Astrocyte of the cerebellum (primary cell): ENCODE measurements around the gene SSBP1.

Source experiments
- DNase-seq: peaks from one replicate; pipeline ENCODE4 v3.0.0-alpha.2; 2011; ENCODE audit warnings: low read depth
- H3K4me3 ChIP-seq: 2 replicates; pipeline ENCODE4 v1.5.1; 2011; ENCODE audit warnings: mild to moderate bottlenecking, low read depth, low read length, moderate library complexity
- CTCF ChIP-seq: IDR thresholded peaks from 2 replicates; pipeline ENCODE4 v1.5.1; 2012; ENCODE audit warnings: low read length, low read depth, moderate library complexity, mild to moderate bottlenecking; ENCODE audit errors: missing control alignments
- in situ Hi-C: cut with HindIII; loops from 2 replicates; pipeline ENCODE4 v1.10.0; 2017; ENCODE audit warnings: low sequenced_read_pairs

SSBP1 gene

GRCh38 chr7:141696348-141696747, 41.8 kb upstream of the SSBP1 start:
- no peak for DNase-seq
- no peak overlapping the region for H3K4me3 ChIP-seq
- no peak for TF ChIP-seq CTCF
- in situ Hi-C loops: no loop called here

GRCh38 chr7:141697211-141697871, 40.8 kb upstream of the SSBP1 start:
- DNase-seq: peak; percentile 76
- no peak overlapping the region for H3K4me3 ChIP-seq
- TF ChIP-seq CTCF: no peak
- in situ Hi-C loops: no loop called here

GRCh38 chr7:141698247-141699015, 39.7 kb upstream of the SSBP1 start:
- DNase-seq: no peak
- TF ChIP-seq CTCF: no peak

GRCh38 chr7:141699860-141700259, 38.3 kb upstream of the SSBP1 start:
- H3K4me3 ChIP-seq: no peak overlapping the region
- TF ChIP-seq CTCF: no peak
- no peak for DNase-seq
- in situ Hi-C loops: no loop called here

More at GRCh38 chr7:141698247-141699015, 39.7 kb upstream of the SSBP1 start:
- in situ Hi-C loops: no loop called here
- no peak overlapping the region for H3K4me3 ChIP-seq

GRCh38 chr7:141700296-141700847, 37.8 kb upstream of the SSBP1 start:
- DNase-seq: no peak
- in situ Hi-C loops: no loop called here
- no peak for TF ChIP-seq CTCF
- H3K4me3 ChIP-seq: peak overlapping the region; percentile 59

GRCh38 chr7:141700848-141701371, 37.2 kb upstream of the SSBP1 start:
- DNase-seq: no peak

More at GRCh38 chr7:141700848-141701371, 37.2 kb upstream of the SSBP1 start:
- in situ Hi-C loops: no loop called here
- TF ChIP-seq CTCF: no peak
- peak overlapping the region; percentile 59 for H3K4me3 ChIP-seq
